GM19438 (cell line): ENCODE results near the gene CACNB1.

Experiments used
- ATAC-seq: cut with Tn5 transposase; IDR thresholded peaks from one replicate; pipeline ENCODE4 v1.9.1; 2021; ENCODE audit warnings: low read depth; ENCODE audit not compliant: unreplicated experiment

CACNB1 gene

GRCh38 chr17:39197380-39198185, at the start of gene CACNB1:
Gene CACNB1, minus strand, starts transcription at chr17:39197669. Its CDS starts 174 bp downstream, at chr17:39197495.
- no peak for ATAC-seq

GRCh38 chr17:39246274-39246673, 48.8 kb upstream of the CACNB1 start:
- ATAC-seq = no peak

- ATAC-seq = peak; percentile 60
Measured at GRCh38 chr17:39244600-39245570, 47.4 kb upstream of the CACNB1 start.

- no peak for ATAC-seq
Measured at GRCh38 chr17:39244016-39244599, 46.6 kb upstream of the CACNB1 start.

GRCh38 chr17:39243155-39243554, 45.7 kb upstream of the CACNB1 start:
- ATAC-seq = no peak

- no peak for ATAC-seq
Measured at GRCh38 chr17:39240631-39241030, 43.2 kb upstream of the CACNB1 start.

GRCh38 chr17:39239640-39240314, 42.3 kb upstream of the CACNB1 start:
- no peak for ATAC-seq

GRCh38 chr17:39238311-39238972, 41.0 kb upstream of the CACNB1 start:
- ATAC-seq = no peak

- no peak for ATAC-seq
Measured at GRCh38 chr17:39237586-39237985, 40.1 kb upstream of the CACNB1 start.

GRCh38 chr17:39236981-39237441, 39.5 kb upstream of the CACNB1 start:
- no peak for ATAC-seq

GRCh38 chr17:39236450-39236927, 39.0 kb upstream of the CACNB1 start:
- no peak for ATAC-seq

GRCh38 chr17:39235555-39236449, 38.3 kb upstream of the CACNB1 start:
- ATAC-seq = no peak

GRCh38 chr17:39231591-39232551, 34.4 kb upstream of the CACNB1 start:
- ATAC-seq = no peak

- ATAC-seq = no peak
Measured at GRCh38 chr17:39231091-39231561, 33.7 kb upstream of the CACNB1 start.

GRCh38 chr17:39230361-39230760, 32.9 kb upstream of the CACNB1 start:
- ATAC-seq = no peak

- ATAC-seq = no peak
Measured at GRCh38 chr17:39229274-39229913, 31.9 kb upstream of the CACNB1 start.

- ATAC-seq = no peak
Measured at GRCh38 chr17:39227364-39227919, 30.0 kb upstream of the CACNB1 start.
